Motor neuron (in vitro differentiated cells): ENCODE data around the gene MMEL1. TPM values are rescaled to one million over a fixed set of nuclear protein-coding genes. Genes with fewer than 3 reads are reported as not detected.

Experiments
- ATAC-seq, 8 experiments: fragments of 200-7000 bp; cut with Tn5 transposase; replicated peaks in 6 of 8; 2 replicates each; pipeline ENCODE4 v1.8.0; 2021; ENCODE audit warnings: mild to moderate bottlenecking in 8 of 8, moderate library complexity in 8 of 8
- H3K27ac ChIP-seq, 2 donors: fragments of 250-450 bp; sonication (Bioruptor Pico); 2 replicates each; pipeline ENCODE4 v1.9.0; 2021; ENCODE audit warnings: antibody characterized with exemption in 2 of 2, mild to moderate bottlenecking in 2 of 2, moderate library complexity in 1 of 2
- H3K4me1 ChIP-seq, 2 donors: fragments of 250-450 bp; sonication (Bioruptor Pico); replicated peaks in 1 of 2; 2 replicates each; pipeline ENCODE4 v1.6.1; 2021; ENCODE audit warnings: antibody characterized with exemption in 2 of 2, mild to moderate bottlenecking in 2 of 2, moderate library complexity in 1 of 2
- H3K4me3 ChIP-seq, 5 donors: fragments of 250-450 bp; sonication (Bioruptor Pico); 2 replicates each; pipeline ENCODE4 v1.9.0; 2021; ENCODE audit warnings: antibody characterized with exemption in 5 of 5, mild to moderate bottlenecking in 5 of 5, moderate library complexity in 4 of 5
- WGBS, 10 experiments: fragments of 450-650 bp; shearing (Covaris generic); methylation state at CpG; one replicate each; pipeline ENCODE4 v1.0.0; 2022; 5-methylcytosine and 5-hydroxymethylcytosine counted together
- in situ Hi-C, 9 experiments: fragments of 400-800 bp; cut with MboI; loops; one replicate each; pipeline ENCODE4 v1.15.0; 2021; ENCODE audit warnings: low sequenced_read_pairs in 9 of 9, low pct_unique_long_range_greater_than_20kb in 2 of 9; ENCODE audit not compliant: unreplicated experiment in 9 of 9
- total RNA-seq, 8 experiments: library from RNA; unstranded; fragments of 300-600 nt; gene quantifications; 2 replicates each; pipeline versions ENCODE4 v1.2.3 to v1.2.4, GENCODE V29; 2022

MMEL1 gene
- total RNA-seq, 8 experiments from 2014 or later = 0.71 to 3.2 (median 1.1) TPM; not detected in 3

- Histone ChIP-seq H3K27ac (no peak overlapping the region), H3K4me1 (peaks cover 0 to 3% of the 10 kb centered on the region in 2 donors), H3K4me3 (no peak overlapping the region)
- ATAC-seq = no peak
- in situ Hi-C loops = no loop called here
- 100% methylated on average over 2 of the region's 17 CpGs; no CpG with 5 or more reads in 8 of the 10 experiments for WGBS, 10 experiments
Measured at GRCh38 chr1:2594641-2595131, 38.1 kb downstream of the MMEL1 start.

GRCh38 chr1:2594001-2594640 lies 38.7 kb downstream of the MMEL1 start:
- WGBS, 10 experiments = 0 to 83% (median 80%) methylated on average over 1 to 13 of the region's 20 CpGs; no CpG with 5 or more reads in 4 of the 10 experiments
- Histone ChIP-seq H3K27ac (no peak overlapping the region), H3K4me3 (no peak overlapping the region), H3K4me1 (peaks cover 0 to 3% of the 10 kb centered on the region in 2 donors)
- in situ Hi-C loops = no loop called here
- peak; percentile 16 to 70 (median 36) for ATAC-seq

- peak in 1 of 8 experiments; percentile 2 for ATAC-seq
- in situ Hi-C loops = no loop called here
- H3K27ac ChIP-seq = no peak overlapping the region
- WGBS, 10 experiments = 40 to 62% (median 58%) methylated on average over 1 to 14 of the region's 26 CpGs; no CpG with 5 or more reads in 7 of the 10 experiments
- H3K4me3 ChIP-seq = no peak overlapping the region
- H3K4me1 ChIP-seq = peaks cover 0 to 3% of the 10 kb centered on the region in 2 donors
Measured at GRCh38 chr1:2593251-2593878, 39.5 kb downstream of the MMEL1 start.

GRCh38 chr1:2592672-2593071 lies 40.1 kb downstream of the MMEL1 start:
- Histone ChIP-seq H3K4me1 (peaks cover 3 to 5% of the 10 kb centered on the region in 2 donors), H3K4me3 (no peak overlapping the region), H3K27ac (no peak overlapping the region)
- in situ Hi-C loops = no loop called here
- WGBS, 10 experiments = 0 to 100% (median 70%) methylated on average over 1 to 8 of the region's 15 CpGs; no CpG with 5 or more reads in 5 of the 10 experiments
- no peak for ATAC-seq

GRCh38 chr1:2591581-2592261 lies 41.1 kb downstream of the MMEL1 start:
- in situ Hi-C loops = no loop called here
- H3K4me3 ChIP-seq = no peak overlapping the region
- no peak for ATAC-seq
- H3K4me1 ChIP-seq = peaks cover 6 to 9% of the 10 kb centered on the region in 2 donors
- 60% methylated on average over 1 of the region's 12 CpGs; no CpG with 5 or more reads in 9 of the 10 experiments for WGBS, 10 experiments
- H3K27ac ChIP-seq = no peak overlapping the region

- H3K4me1 ChIP-seq = peaks cover 6 to 9% of the 10 kb centered on the region in 2 donors
- in situ Hi-C loops = no loop called here
- no peak for ATAC-seq
- WGBS, 10 experiments = 89 to 100% (median 96%) methylated on average over 1 to 4 of the region's 5 CpGs; no CpG with 5 or more reads in 5 of the 10 experiments
- H3K4me3 ChIP-seq = no peak overlapping the region
- no peak overlapping the region for H3K27ac ChIP-seq
Measured at GRCh38 chr1:2591233-2591580, 41.6 kb downstream of the MMEL1 start.

GRCh38 chr1:2590233-2591141 lies 42.3 kb downstream of the MMEL1 start:
- Histone ChIP-seq H3K4me1 (peaks cover 6 to 8% of the 10 kb centered on the region in 2 donors), H3K4me3 (no peak overlapping the region), H3K27ac (no peak overlapping the region)
- in situ Hi-C loops = no loop called here
- WGBS, 10 experiments = 83 to 100% (median 92%) methylated on average over 1 to 22 of the region's 31 CpGs; no CpG with 5 or more reads in 6 of the 10 experiments
- ATAC-seq = no peak

GRCh38 chr1:2589431-2590232 lies 43.2 kb downstream of the MMEL1 start:
- Histone ChIP-seq H3K4me1 (peaks cover 13 to 14% of the 10 kb centered on the region in 2 donors), H3K4me3 (no peak overlapping the region), H3K27ac (no peak overlapping the region)
- in situ Hi-C loops = no loop called here
- ATAC-seq = no peak
- WGBS, 10 experiments = 47 to 100% (median 97%) methylated on average over 1 to 9 of the region's 25 CpGs; no CpG with 5 or more reads in 5 of the 10 experiments

- no peak overlapping the region for H3K27ac ChIP-seq
- 67 to 99% (median 83%) methylated on average over 1 to 15 of the region's 23 CpGs; no CpG with 5 or more reads in 6 of the 10 experiments for WGBS, 10 experiments
- in situ Hi-C loops = no loop called here
- no peak overlapping the region for H3K4me3 ChIP-seq
- H3K4me1 ChIP-seq = peaks cover 16 to 21% of the 10 kb centered on the region in 2 donors
- ATAC-seq = no peak
Measured at GRCh38 chr1:2588661-2589430, 44.0 kb downstream of the MMEL1 start.

GRCh38 chr1:2587860-2588571 lies 44.8 kb downstream of the MMEL1 start:
- peaks cover 16 to 24% of the 10 kb centered on the region in 2 donors for H3K4me1 ChIP-seq
- 80 to 100% (median 95%) methylated on average over 1 to 11 of the region's 19 CpGs; no CpG with 5 or more reads in 6 of the 10 experiments for WGBS, 10 experiments
- in situ Hi-C loops = no loop called here

More at GRCh38 chr1:2587860-2588571, 44.8 kb downstream of the MMEL1 start:
- peak overlapping the region; percentile 48 to 83 (median 59) for H3K4me3 ChIP-seq
- ATAC-seq = no peak
- no peak overlapping the region for H3K27ac ChIP-seq
